K562 (cell line): ENCODE data around the gene PPFIBP2. TPM values are rescaled to one million over a fixed set of nuclear protein-coding genes. Genes with fewer than 3 reads are reported as not detected.

Source experiments
- BRD9 ChIP-seq: fragments of 450-650 bp; IDR thresholded peaks from 2 replicates; pipeline ENCODE4 v1.6.1; 2018; ENCODE audit warnings: low read depth; ENCODE audit not compliant: partially characterized antibody
- CBX3 ChIP-seq, 2 experiments: IDR thresholded peaks; 1 replicate in 1 of 2; 2 replicates in 1 of 2; pipeline ENCODE4 v1.6.1; 2012; ENCODE audit warnings: inconsistent platforms in 2 of 2, low read length in 2 of 2, borderline replicate concordance in 1 of 2, control low read depth in 1 of 2
- HMG20A ChIP-seq: fragments of 450-650 bp; formaldehyde crosslinking; conservative IDR thresholded peaks from 2 replicates; pipeline ENCODE4 v1.4.0; 2020; ENCODE audit warnings: mild to moderate bottlenecking, mixed read lengths
- MCM7 ChIP-seq, 2 experiments: fragments of 450-650 bp; IDR thresholded peaks; 2 replicates each; pipeline ENCODE4 v1.6.1; 2016 to 2018
- MECOM ChIP-seq: fragments of 250-450 bp; sonication (Bioruptor Pico); IDR thresholded peaks from 2 replicates; pipeline ENCODE4 v1.8.0; 2022; ENCODE audit warnings: inconsistent platforms
- MXD1 ChIP-seq: fragments of 250-450 bp; sonication (Bioruptor Pico); IDR thresholded peaks from 2 replicates; pipeline ENCODE4 v1.8.0; 2021; ENCODE audit warnings: borderline replicate concordance, mild to moderate bottlenecking, moderate library complexity; ENCODE audit not compliant: poor library complexity, severe bottlenecking
- SIN3B ChIP-seq: fragments of 450-650 bp; IDR thresholded peaks from 2 replicates; pipeline ENCODE4 v1.6.1; 2017; ENCODE audit warnings: low read depth, mild to moderate bottlenecking, moderate library complexity
- SMAD2 ChIP-seq: fragments of 150-350 bp; IDR thresholded peaks from 2 replicates; pipeline ENCODE4 v1.6.1; 2014; ENCODE audit warnings: low read depth, mild to moderate bottlenecking, low read length
- TAF15 ChIP-seq: fragments of 200-400 bp; formaldehyde crosslinking; IDR thresholded peaks from 2 replicates; pipeline ENCODE4 v1.6.1; 2017; ENCODE audit warnings: mild to moderate bottlenecking, low read depth, low read length, moderate library complexity
- TCF3 ChIP-seq: sonication (generic); formaldehyde crosslinking; IDR thresholded peaks from 2 replicates; pipeline ENCODE4 v1.4.0; 2020; ENCODE audit warnings: mild to moderate bottlenecking, missing genetic modification reagents
- VEZF1 ChIP-seq: fragments of 200-800 bp; sonication (Bioruptor generic); IDR thresholded peaks from 2 replicates; pipeline ENCODE4 v1.6.1; 2017; ENCODE audit warnings: missing genetic modification characterization, missing compliant biosample characterization
- ZC3H4 ChIP-seq: sonication (generic); formaldehyde crosslinking; IDR thresholded peaks from 2 replicates; pipeline ENCODE4 v1.9.0; 2021; ENCODE audit warnings: missing genetic modification reagents, borderline replicate concordance
- ZNF707 ChIP-seq: fragments of 250-450 bp; sonication (Bioruptor Pico); conservative IDR thresholded peaks from 2 replicates; pipeline ENCODE4 v1.8.0; 2022; ENCODE audit warnings: inconsistent platforms, mild to moderate bottlenecking, moderate library complexity
- polyA plus RNA-seq, 8 experiments: library from polyadenylated mRNA; depleted of rRNA in 4 of 8; stranded (reverse) in 5 of 8; unstranded in 3 of 8; fragments of >200 nt; fragmentation: Nextera tagmentation in 2 of 8; fragmentation: Illumina TruSeq in 1 of 8; extraction: Ambion mirVana in 2 of 8; extraction: Trizol in 1 of 8; gene quantifications; 2 replicates each; pipeline versions ENCODE4 v1.2.1 to v1.2.3, GENCODE V29; 2011 to 2014; ENCODE audit warnings: inconsistent platforms in 1 of 8, missing spikeins in 1 of 8
- total RNA-seq, 7 experiments: library from RNA; depleted of rRNA in 6 of 7; stranded (reverse); fragments of >200 nt in 6 of 7; fragmentation: Illumina TruSeq in 2 of 7; extraction: Trizol in 2 of 7; gene quantifications; 2 replicates each; pipeline versions ENCODE4 v1.2.1 to v1.2.3, GENCODE V29; 2011 to 2021; ENCODE audit warnings: low replicate concordance in 1 of 7
- TF ChIP-seq, protein P1 (sequence below), 2 experiments: fragments of 450-650 bp; IDR thresholded peaks; 2 replicates each; pipeline ENCODE4 v1.6.1; 2016; ENCODE audit warnings: mild to moderate bottlenecking in 2 of 2, borderline replicate concordance in 1 of 2, low read depth in 1 of 2, moderate library complexity in 1 of 2
- TF ChIP-seq, protein P2 (sequence below): IDR thresholded peaks from 3 replicates; pipeline ENCODE4 v1.6.1; 2011; ENCODE audit warnings: borderline replicate concordance, mild to moderate bottlenecking; ENCODE audit not compliant: insufficient read length, insufficient read depth

Gene PPFIBP2
- total and polyA plus RNA-seq, 9 of the 15 experiments (the other 6 are each of a cell fraction or from before 2014, with no cell fraction given): 0.18 to 3.4 (median 1.2) TPM

- TF ChIP-seq MCM7 (IDR thresholded peaks at IDR 0.05) (no peak), SMAD2 (no peak), SIN3B (no peak), TAF15 (no peak), HMG20A (CRISPR knock-in tag) (no peak), ZNF707 (CRISPR knock-in tag) (no peak), BRD9 (no peak), ZC3H4 (no peak), MECOM (no peak), CBX3 (IDR thresholded peaks at IDR 0.05; ENCODE audit: borderline replicate concordance in 1 of 2, low read length in 2 of 2) (no peak), TCF3 (CRISPR knock-in tag) (no peak), VEZF1 (CRISPR knock-in tag) (peak; percentile 82), MXD1 (CRISPR knock-in tag) (no peak)
- TF ChIP-seq, protein P1, sequence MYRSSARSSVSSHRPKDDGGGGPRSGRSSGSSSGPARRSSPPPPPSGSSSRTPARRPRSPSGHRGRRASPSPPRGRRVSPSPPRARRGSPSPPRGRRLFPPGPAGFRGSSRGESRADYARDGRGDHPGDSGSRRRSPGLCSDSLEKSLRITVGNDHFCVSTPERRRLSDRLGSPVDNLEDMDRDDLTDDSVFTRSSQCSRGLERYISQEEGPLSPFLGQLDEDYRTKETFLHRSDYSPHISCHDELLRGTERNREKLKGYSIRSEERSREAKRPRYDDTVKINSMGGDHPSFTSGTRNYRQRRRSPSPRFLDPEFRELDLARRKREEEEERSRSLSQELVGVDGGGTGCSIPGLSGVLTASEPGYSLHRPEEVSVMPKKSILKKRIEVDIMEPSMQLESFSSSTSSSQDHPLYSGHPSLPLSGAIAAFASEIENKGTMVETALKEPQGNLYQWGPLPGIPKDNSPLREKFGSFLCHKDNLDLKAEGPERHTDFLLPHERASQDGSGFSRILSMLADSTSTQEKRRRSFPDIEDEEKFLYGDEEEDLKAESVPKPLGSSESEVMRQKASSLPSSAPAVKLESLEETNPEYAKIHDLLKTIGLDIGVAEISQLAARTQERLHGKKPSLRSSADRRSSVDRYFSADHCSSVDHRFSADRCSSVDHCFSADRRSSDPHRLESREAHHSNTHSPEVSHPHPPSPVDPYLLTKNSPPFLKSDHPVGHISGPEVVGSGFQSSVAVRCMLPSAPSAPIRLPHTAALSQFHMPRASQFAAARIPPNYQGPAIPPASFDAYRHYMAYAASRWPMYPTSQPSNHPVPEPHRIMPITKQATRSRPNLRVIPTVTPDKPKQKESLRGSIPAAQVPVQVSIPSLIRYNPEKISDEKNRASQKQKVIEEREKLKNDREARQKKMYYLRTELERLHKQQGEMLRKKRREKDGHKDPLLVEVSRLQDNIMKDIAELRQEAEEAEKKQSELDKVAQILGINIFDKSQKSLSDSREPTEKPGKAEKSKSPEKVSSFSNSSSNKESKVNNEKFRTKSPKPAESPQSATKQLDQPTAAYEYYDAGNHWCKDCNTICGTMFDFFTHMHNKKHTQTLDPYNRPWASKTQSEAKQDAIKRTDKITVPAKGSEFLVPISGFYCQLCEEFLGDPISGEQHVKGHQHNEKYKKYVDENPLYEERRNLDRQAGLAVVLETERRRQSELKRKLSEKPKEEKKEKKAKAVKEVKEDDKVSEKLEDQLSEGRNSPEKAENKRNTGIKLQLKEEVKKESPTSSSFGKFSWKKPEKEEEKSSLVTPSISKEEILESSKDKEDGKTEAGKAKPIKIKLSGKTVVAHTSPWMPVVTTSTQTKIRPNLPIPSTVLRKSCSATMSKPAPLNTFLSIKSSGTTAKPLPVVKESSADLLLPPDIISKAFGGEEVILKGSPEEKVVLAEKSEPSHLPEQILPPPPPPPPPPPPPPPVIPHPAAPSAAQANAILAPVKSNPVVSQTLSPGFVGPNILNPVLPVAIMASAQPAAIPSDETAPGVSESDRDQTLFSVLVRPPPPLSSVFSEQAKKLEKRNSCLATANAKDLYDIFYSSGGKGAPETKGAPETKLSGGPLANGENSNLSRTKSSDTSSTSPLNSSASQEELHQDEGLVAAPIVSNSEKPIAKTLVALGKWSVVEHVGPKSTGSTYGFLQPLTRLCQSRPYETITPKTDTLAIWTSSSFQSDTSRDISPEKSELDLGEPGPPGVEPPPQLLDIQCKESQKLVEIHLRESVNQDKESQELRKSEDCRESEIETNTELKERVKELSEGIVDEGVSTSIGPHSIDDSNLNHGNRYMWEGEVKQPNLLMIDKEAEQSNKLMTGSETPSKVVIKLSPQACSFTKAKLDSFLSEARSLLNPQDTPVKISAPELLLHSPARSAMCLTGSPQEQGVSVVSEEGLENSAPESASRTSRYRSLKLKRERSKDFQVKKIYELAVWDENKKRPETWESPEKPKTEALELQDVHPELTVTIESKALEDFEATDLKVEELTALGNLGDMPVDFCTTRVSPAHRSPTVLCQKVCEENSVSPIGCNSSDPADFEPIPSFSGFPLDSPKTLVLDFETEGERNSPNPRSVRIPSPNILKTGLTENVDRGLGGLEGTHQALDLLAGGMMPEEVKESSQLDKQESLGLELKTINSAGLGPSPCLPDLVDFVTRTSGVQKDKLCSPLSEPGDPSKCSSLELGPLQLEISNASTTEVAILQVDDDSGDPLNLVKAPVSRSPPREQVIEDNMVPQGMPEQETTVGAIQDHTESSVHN (IDR thresholded peaks at IDR 0.05; ENCODE audit: borderline replicate concordance in 1 of 2, low read depth in 1 of 2): no peak
- TF ChIP-seq, protein P2, sequence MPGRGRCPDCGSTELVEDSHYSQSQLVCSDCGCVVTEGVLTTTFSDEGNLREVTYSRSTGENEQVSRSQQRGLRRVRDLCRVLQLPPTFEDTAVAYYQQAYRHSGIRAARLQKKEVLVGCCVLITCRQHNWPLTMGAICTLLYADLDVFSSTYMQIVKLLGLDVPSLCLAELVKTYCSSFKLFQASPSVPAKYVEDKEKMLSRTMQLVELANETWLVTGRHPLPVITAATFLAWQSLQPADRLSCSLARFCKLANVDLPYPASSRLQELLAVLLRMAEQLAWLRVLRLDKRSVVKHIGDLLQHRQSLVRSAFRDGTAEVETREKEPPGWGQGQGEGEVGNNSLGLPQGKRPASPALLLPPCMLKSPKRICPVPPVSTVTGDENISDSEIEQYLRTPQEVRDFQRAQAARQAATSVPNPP: no peak
Measured at GRCh38 chr11:7513234-7514098, at the start of gene PPFIBP2 (continued).
